DMS79 (cell line): ENCODE measurements around the gene MANBA.
A peak's percentile ranks its signal among the peaks of the same experiment; 100 is the strongest.
"Not testable (repeated sequence)": the region's sequence is repeated elsewhere in the genome, so short reads cannot be mapped to it uniquely, and the experiment has no call there.

Experiments
- DNase-seq: peaks from one replicate; lab custom pipeline; 2025; lab: John Stamatoyannopoulos, UW

The MANBA gene

GRCh38 chr4:102761906-102762305 is 1.1 kb upstream of the MANBA start:
- DNase-seq: no peak

- DNase-seq: no peak
Measured at GRCh38 chr4:102761296-102761701, 531 bp upstream of the MANBA start.

- DNase-seq: no peak
Measured at GRCh38 chr4:102759831-102760644, 730 bp downstream of the MANBA start.

DNA sequence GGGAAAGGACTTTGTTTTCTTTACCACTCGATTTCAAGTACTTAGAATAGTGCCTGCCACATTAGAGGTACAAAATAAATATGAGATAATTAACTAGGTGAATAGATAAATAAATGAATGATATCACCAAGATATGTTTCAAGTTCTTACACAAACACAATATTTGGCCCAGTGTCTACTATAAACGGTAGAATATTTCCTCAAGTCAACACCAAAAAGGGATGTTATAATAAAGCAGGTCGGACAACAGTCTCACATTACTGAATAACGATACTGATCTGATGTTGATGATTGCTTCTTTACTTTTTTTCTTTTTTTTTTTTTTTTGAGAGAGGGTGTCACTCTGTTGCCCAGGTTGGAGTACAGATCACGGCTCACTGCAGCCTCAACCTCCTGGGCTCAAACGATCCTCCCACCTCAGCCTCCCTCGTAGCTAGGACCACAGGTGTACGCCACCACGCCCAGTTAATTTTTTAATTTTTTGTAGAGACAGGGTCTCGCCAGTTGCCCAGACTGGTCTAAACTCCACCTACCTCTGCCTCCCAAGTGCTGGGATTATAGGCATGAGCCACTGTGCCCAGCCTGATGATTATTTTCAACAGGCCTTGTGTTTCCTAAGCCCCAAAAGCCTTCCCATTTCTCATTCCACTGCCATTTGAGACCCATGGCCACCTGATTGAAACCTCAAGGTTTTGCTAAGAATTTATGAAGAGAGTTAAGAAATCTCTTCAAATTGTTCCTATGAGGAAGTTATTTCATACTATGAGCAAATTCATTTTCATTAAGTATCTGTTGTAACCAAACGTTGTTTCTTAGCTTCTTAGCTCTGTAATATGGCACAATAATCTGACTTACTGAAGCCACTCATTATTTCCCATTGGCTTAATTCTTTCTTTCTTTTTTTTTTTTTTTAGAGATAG is 2.3 kb downstream of the MANBA start:
- DNase-seq: peak; percentile 16

DNA sequence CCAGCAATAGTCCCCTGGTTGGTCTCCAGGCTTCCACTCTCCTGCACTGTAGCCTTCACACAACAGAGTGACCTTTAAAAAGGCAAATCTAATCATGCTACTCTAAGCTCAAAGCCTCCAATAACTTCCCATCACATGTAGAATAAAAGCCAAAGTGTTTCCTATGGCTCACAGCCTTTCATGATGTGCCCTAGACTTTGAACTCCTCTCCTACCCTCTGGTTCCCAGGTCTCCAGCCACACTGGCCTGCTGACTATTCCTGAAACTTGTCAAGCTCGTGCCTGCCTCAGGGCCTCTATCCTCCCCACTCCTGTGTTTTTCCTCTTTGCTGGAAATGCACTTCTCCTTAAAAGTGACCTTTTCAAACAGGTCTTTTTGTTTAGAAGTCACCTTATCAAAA is 3.1 kb downstream of the MANBA start:
- DNase-seq: no peak

- no peak for DNase-seq
Measured at GRCh38 chr4:102754044-102754443, 6.7 kb downstream of the MANBA start.

DNA sequence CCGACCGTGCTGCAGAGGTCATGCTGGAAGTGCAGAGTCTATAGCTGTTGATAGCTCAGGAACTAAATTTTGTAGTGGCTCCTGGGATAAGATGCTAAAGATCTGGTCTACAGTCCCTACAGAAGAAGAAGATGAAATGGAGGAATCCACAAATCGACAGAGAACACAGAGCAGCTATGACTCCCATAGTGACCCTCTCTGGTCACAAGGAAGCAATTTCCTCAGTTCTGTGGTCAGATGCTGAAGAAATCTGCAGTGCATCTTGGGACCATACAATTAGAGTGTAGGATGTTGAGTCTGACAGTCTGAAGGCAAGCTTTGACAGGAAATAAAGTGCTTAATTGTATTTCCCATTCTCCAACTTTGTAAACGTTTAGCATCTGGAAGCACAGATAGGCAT is 8.8 kb downstream of the MANBA start:
- no peak for DNase-seq

DNA sequence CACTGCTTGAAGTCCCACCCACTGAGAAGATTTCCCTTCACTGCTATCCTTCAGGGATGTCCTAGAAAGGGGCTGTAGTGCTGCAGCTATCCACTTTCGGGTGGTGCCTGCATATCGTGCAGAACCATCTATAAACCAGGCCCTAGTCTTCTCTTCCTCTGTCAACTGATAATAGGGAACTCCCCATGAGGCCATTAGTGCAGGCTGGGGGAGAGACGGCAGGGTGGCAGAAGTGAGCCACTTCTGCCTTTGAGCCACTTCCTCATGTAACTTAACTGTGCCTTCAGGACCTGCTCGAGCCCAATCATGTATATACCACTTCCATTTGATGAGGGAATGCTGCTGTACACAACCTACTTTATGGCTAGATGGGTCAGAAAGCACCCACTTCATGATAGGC is 17.4 kb downstream of the MANBA start:
- not testable (repeated sequence) for DNase-seq

DNA sequence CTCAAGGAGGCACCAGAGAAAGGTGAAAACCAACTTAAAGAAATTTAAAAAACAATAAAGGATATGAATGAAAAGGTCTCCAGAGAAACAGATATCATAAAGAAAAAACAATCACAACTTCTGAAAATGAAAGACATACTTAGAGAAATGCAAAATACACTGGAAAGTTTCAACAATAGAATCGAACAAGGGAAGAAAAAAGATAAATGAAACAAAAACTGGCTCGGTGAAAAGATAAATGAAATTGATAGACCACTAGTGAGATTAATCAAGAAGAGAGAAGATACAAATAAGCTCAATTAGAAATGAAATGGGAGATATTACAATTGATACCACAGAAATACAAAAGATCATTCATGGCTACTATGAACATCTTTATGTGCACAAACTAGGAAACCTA is 22.0 kb downstream of the MANBA start:
- not testable (repeated sequence) for DNase-seq

DNA sequence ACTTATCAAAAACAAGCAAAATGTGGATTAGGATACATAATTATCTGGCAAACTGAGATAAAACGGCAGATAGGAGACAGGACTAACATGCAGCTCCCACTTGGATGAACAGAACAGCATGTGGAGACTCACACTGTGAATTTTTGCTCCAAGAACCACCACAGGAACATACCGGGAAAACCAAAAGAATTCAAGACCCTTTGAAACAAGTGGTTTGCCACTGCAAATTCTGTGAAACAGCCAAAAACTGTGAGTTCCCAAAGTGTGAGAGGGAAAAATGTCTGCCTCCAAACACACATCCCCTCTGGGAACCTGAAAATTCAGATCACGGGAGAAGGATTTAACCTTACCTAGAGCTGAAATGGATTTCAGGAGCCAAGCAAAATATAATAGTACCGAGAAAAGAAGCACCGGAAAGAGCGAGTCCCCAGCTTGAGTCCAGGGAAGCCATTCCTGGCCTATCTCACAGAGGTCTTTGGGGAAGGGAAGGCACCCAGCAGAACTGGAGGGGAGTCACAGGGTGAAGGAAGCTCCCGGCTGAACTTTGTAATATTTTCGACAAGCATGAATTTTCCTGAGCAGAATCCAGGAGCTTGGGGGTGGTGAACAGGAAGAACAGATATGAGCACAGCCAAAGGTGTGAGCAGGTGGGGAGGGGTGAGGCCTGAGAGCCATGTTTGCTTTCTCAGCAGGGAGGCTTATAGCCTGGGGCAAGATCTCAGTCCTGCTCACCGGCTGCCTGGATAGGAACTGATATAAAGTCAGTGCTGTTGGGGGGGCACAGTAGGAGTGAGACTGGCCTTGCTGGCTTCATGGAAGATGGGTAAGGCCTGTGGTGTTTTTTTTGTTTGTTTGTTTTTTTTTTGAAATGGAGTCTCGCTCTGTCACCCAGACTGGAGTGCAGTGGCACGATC is 23.9 kb downstream of the MANBA start:
- DNase-seq: no peak

GRCh38 chr4:102735582-102735981 is 25.2 kb downstream of the MANBA start:
- peak; percentile 48 for DNase-seq

- DNase-seq: no peak
Measured at GRCh38 chr4:102734591-102735385, 26.0 kb downstream of the MANBA start.

- no peak for DNase-seq
Measured at GRCh38 chr4:102734116-102734515, 26.7 kb downstream of the MANBA start.

- no peak for DNase-seq
Measured at GRCh38 chr4:102733084-102733483, 27.7 kb downstream of the MANBA start.

GRCh38 chr4:102732678-102733077 is 28.1 kb downstream of the MANBA start:
- no peak for DNase-seq

DNA sequence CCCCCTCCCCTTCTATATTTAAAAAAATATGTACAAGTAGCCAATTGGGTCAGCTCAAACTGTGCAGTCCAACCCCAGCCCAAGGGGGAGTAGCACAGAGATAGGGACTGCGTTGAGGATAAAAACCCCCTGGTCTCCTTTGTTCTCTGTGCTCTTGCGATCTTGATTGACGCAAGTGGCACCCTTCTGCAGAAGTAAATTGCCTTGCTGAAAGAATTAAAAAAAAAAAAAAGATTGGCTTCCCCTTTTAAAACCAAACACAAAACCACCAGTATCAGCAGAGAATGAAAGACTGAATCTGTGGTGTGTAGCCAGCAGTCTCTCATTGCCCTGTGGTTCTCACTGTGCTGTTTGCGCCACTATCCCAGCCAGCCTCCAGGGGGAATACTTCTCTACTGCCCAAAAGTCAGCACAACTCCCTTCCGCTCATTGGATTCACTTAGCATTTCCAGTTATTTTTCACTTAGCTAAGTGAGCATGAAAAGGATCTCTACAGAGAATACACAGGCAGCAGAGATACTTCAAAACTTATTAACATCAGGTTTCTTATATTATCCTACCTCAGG is 29.7 kb downstream of the MANBA start:
- no peak for DNase-seq

GRCh38 chr4:102729486-102729885 is 31.3 kb downstream of the MANBA start:
- DNase-seq: not testable (repeated sequence)

DNA sequence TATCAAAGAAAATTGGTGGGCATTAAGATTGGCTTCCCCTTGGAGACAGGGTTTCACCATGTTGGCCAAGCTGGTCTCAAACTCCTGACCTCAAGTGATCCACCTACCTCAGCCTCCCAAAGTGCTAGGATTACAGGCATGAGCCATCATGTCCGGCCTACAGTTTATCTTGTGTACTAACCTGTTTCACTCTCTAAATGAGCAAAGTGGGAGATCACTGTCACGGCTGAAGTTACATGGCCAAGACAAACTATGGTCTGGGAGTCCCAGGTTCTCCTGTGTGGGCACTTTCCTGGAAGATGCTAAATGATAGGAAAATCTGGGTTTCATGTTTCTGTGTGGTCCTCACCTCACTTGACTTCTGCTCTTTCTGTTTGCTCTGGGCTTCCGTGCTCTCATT is 33.8 kb downstream of the MANBA start:
- DNase-seq: not testable (repeated sequence)

- no peak for DNase-seq
Measured at GRCh38 chr4:102726068-102726467, 34.7 kb downstream of the MANBA start.

DNA sequence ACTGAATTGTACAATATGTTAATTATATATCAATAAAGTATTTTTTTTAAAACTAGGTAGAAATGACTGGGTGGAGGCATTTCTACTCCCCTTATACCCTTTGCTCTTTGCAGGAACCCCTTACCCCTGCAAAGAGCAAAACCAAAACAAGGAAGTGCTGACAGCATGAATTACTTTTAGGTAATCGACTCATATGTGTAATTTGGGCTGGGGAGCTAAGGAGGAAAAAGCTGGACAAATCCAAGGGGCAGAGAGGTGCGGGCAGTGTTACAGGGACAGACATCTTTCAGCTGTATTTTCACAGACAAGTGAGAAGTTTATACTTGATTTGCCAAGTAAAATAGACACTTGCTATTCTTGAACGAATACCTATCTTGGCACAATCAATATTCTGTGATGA is 35.5 kb downstream of the MANBA start:
- DNase-seq: no peak

DNA sequence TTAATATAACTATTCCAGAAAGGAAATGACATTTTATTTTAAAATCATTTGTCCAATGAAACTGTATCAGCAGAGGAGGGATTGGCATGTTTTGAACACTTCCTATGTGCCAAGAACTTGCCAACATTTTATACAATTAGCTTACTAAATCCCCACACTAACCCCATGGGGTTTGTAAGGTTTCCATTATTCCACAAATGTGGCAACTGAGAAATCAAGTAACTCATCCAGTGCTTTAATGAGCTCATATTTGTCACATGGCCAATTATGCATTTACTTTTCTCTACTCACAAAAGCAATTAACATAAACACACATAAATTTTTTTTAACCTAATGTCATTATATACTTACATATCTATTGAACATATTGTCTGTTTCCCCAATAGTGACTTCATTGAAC is 37.3 kb downstream of the MANBA start:
- no peak for DNase-seq
